Measurements from ENCODE around the gene IGF1R. TPM values are rescaled to one million over a fixed set of nuclear protein-coding genes. Genes with fewer than 3 reads are reported as not detected.

The IGF1R gene
- total RNA-seq, 1 experiment from 2014 or later = 16.3 TPM

- Histone ChIP-seq H3K4me1 (ENCODE audit: control insufficient read depth in 1 of 2, insufficient read depth in 2 of 2, low read length in 2 of 2) (peaks cover 22 to 25% of the 10 kb centered on the region in 2 experiments), H3K79me2 (ENCODE audit: insufficient read depth, low read length) (no peaks in the 10 kb centered on the region)
- peak; percentile 40 for DNase-seq (ENCODE audit: low read depth, low spot score)
These were observed 225.3 kb downstream of the IGF1R start for GRCh38 chr15:98873441-98874218.

More at GRCh38 chr15:98873441-98874218, 225.3 kb downstream of the IGF1R start:
- BruUV-seq (replicated peaks) = no TSS peak
- peak overlapping the region; percentile 79 for H3K4me2 ChIP-seq (ENCODE audit: low read length)
- ATAC-seq = peak; percentile 93
- no peaks in the 10 kb centered on the region for H3K9me3 ChIP-seq (ENCODE audit: control insufficient read depth in 1 of 2, insufficient read depth in 1 of 2, low read depth in 1 of 2, low read length in 2 of 2)
- H3K9me2 ChIP-seq (ENCODE audit: insufficient read depth) = no peaks in the 10 kb centered on the region
- no peaks in the 10 kb centered on the region for H3K27me3 ChIP-seq (ENCODE audit: insufficient read depth, low read length)
- POLR2A ChIA-PET = no interaction called here
- peak overlapping the region; percentile 12 to 39; a peak in 3 of 4 replicates for H3K4me3 ChIP-seq (replicated peaks in 1 of 2; ENCODE audit: low read depth in 1 of 2, low read length in 2 of 2)
- intact Hi-C loops (cut with micrococcal nuclease) = no loop called here
- H3K36me3 ChIP-seq (ENCODE audit: control insufficient read depth in 1 of 2, insufficient read depth in 2 of 2, low read length in 2 of 2) = no peaks in the 10 kb centered on the region
- RAD21 ChIA-PET (ENCODE audit: low non-redundant PET in 1 of 2, low total read pairs in 2 of 2, uncharacterized antibody in 2 of 2, unreplicated experiment in 2 of 2) = interaction anchor here (0.6 kb wide), 2 partner anchors 9 to 24 kb away, joined by 3 read pairs; no protein-coding TSS in a partner anchor
- CTCF ChIA-PET = interaction anchor here (1.3 to 3.5 kb wide), 2 partner anchors 8 to 23 kb away, joined by 3 to 22 read pairs; no protein-coding TSS in a partner anchor
- peak overlapping the region; percentile 18; the same call in 1 of the 2 replicates for H3K27ac ChIP-seq (ENCODE audit: low read depth, low read length)
- peak overlapping the region; percentile 24 for H2AFZ ChIP-seq (ENCODE audit: low read depth, low read length, poor library complexity, severe bottlenecking)
- H4K20me1 ChIP-seq (ENCODE audit: insufficient read depth) = no peaks in the 10 kb centered on the region
- peak overlapping the region; percentile 37 for H3K9ac ChIP-seq (ENCODE audit: low read length)
- TF ChIP-seq TCF7L2 (IDR thresholded peaks at IDR 0.05; ENCODE audit: borderline replicate concordance, extremely low read depth, insufficient read depth, insufficient read length) = no peak
- TF ChIP-seq CBX3 (IDR thresholded peaks at IDR 0.05; ENCODE audit: low read depth) = no peak
- no peak for TF ChIP-seq YY1 (IDR thresholded peaks at IDR 0.05; ENCODE audit: extremely low read depth, insufficient replicate concordance, low read depth, low read length)
- no peak for TF ChIP-seq SRF (IDR thresholded peaks at IDR 0.05; ENCODE audit: low read depth)
- TF ChIP-seq FOSL1 (IDR thresholded peaks at IDR 0.05; ENCODE audit: low read depth) = 0 out of 2 replicates have a peak, but pooled peaks have one; percentile 14
- 0 out of 6 replicates have a peak, but pooled peaks of 1 of the 3 experiments have one; percentile 14 for TF ChIP-seq CTCF (IDR thresholded peaks at IDR 0.05 in 2 of 3, conservative IDR thresholded peaks at IDR 0.05 in 1 of 3; ENCODE audit: borderline replicate concordance in 1 of 3, insufficient read depth in 1 of 3, low read depth in 2 of 3, low read length in 2 of 3)
- no peak for TF ChIP-seq ATF3 (IDR thresholded peaks at IDR 0.05)
- TF ChIP-seq ELF1 (IDR thresholded peaks at IDR 0.05; ENCODE audit: borderline replicate concordance, low read depth) = no peak
- TF ChIP-seq JUND (IDR thresholded peaks at IDR 0.05) = peak; percentile 46; the same call in 1 of the 2 replicates
- peak; percentile 53 for TF ChIP-seq MAX (IDR thresholded peaks at IDR 0.05)
- peak; percentile 22; the same call in 1 of the 2 replicates for TF ChIP-seq RAD21 (IDR thresholded peaks at IDR 0.05; ENCODE audit: low read depth)
